A172 (cell line): ENCODE data around the gene CTNNA3. TPM values are rescaled to one million over a fixed set of nuclear protein-coding genes. Genes with fewer than 3 reads are reported as not detected.

Experiments
- DNase-seq: peaks from one replicate; pipeline ENCODE4 v3.0.0-alpha.2; 2015; ENCODE audit warnings: low spot score
- total RNA-seq: library from RNA; depleted of rRNA; stranded (reverse); fragments of >200 nt; shearing (Covaris generic); gene quantifications from 2 replicates; pipeline ENCODE4 v1.2.3, GENCODE V29; 2014

Gene CTNNA3
- total RNA-seq, 1 experiment from 2014 or later = not detected

DNA sequence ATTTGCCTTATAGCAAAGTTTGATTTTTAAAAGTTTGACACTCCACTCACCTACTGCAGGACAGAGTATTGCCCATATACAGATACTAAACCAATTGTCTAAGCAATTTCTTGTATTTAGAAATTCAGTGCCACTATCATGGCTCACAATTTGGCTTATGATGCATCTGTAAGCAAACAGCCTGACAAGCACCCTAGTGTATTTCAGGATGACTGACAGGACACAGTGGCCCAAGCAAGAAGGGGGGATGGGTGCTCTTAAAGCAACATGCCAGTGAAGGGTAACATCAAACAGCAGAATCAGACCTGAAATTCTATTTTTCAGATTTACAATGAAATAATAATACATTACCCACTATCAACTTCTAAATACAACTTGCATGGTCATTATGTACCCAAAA is 30.5 kb downstream of the CTNNA3 start:
- no peak for DNase-seq

GRCh38 chr10:67664942-67665341 is 31.1 kb downstream of the CTNNA3 start:
- no peak for DNase-seq

DNA sequence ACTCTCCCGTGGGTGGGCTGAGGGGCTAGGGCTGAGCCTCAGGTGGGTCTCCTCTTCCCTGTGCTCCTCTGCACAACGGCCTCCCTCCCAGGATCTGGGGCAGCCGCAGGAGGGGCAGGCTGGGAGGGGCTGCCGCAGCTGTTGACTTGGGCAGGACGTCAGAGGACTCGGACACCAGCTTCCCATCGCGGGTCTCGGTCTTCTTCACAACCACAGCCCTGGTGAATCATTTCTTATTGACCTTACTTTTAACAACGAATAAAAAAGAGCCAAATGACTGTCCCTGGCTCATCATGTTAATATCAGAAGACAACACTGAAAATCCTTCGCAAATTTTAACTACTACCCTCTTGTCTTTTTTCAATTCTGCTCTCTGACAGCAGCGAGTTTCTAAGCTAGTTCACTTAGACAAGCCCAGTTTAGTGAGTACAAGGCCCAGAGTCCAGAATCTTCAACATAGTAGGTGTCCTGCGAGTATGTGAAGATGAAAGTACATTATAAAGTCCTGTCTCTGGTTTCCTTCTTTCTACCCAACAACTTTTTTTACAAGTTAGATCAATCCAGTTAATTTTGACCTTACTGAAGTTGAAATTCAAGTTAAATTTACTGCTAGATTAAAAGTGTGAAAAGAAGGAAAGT is 32.4 kb downstream of the CTNNA3 start:
- no peak for DNase-seq

DNA sequence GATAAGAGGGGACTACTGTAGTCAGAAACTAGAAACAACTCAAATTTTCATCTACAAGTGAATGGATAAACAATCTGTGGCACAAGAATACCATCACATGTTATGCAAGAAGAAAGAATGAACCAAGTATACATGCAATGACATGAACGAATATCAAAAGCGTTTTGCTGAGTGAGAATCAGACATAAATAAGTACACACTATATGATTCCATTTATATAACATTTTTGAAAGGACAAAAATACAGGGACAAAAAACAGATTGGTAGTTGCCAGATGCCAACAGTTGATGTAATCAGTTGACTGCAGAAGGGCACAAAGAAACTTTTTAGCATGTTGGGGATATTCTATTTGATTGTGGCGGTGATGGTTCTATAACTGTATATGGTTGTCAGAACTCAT is 33.6 kb downstream of the CTNNA3 start:
- DNase-seq = no peak

GRCh38 chr10:67659497-67659896 is 36.5 kb downstream of the CTNNA3 start:
- no peak for DNase-seq

DNA sequence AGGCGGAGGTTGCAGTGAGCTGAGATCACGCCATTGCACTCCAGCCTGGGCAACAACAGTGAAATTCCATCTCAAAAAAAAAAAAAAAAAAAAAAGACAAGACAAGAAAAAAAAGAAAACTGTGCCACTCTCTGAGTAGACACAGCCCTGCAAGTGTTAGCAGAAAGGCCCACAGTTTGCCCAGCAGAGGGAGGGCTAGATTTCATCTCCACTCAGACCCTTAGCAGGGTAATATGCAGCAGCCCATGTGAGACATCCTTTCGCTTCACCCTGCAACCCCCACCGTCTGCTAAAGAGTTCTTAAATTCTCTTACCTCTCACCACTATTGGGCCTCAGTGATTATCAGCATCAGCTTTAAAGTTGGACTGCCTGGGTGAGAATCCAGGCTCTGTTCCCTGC is 38.2 kb downstream of the CTNNA3 start:
- DNase-seq = no peak

DNA sequence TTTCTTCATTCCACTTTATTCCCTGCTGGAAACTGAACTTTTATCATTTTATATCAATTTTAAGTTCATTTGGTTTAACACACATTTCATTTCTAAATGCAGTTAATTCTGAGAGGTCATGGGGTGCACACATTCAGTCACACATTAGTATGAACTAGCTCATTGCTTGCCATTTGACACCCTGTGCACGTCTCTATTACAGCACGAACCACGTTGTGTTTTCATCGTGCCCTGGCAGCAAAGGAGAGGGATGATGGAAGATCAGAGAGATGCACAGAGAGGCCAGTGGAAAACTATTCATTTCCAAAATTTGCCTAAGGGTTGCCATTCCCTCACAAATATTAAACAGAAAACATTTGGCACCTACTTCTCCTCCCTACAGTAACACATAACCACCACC is 45.4 kb downstream of the CTNNA3 start:
- no peak for DNase-seq

DNA sequence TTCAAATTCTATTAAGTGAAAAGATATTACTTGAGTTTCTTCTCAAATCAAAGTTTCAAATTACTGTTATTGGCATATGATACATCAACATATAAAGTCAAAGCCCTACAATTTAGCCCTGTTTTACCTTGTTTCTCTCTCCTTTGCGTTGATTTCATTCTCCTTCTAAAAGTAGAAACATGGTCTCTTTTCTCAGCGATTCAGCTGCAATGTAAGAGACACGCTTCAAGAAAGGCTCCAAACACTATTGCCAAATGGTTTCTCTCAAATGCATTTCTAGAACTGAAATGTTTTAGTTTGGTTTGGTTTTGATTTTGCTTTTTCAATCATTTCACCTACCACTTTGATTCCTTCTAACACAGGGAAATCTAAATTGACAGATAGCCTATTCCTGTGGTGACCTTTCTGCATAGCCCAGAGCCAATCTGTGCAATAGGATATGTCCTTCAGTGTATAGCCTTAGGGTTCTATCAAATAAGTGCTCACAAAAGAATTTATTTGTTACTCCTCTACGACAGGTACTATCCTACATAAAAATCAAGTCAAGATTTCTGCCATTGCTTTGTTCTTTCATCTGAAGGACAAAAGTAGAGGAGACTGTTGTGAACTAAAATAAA is 47.3 kb downstream of the CTNNA3 start:
- no peak for DNase-seq

DNA sequence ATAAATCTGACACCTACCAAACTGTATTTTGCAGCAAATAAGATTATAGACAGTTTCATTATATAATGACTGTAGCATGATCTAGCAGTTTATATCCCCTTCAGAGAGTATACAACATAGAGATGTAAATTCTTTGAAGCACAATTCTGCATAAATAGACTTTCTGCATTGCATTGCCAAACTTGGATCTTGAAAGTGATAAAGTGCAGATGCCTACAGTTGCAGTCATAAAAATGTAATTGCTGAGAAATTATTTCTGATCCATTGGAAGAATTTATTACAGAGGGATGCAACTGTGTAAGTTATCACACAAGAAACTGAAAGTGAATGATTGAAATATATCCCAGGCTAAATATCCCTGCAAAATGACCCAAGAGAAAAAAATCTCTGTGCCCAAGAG is 65.1 kb downstream of the CTNNA3 start:
- no peak for DNase-seq

- DNase-seq = peak; percentile 27
These were observed 66.5 kb downstream of the CTNNA3 start for GRCh38 chr10:67629461-67629971.

DNA sequence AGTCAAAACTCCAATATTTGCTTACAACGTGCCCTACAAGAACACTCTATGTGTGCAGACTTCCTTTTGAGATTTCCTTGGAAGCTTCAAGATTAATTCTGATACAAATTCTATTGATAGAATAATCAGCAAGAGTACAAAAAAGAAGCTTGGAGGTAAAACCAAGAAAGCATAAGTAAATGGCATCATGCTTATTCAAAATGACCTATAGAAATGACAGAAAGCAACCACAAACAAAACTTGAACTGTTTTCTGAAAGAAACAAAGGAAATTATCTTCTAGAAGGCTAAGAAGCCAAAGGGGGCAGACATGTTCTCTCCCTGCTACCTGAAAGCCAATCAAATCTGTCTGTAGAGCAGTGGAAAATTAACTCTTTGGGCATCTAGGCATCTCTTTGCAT is 73.0 kb downstream of the CTNNA3 start:
- DNase-seq = no peak

DNA sequence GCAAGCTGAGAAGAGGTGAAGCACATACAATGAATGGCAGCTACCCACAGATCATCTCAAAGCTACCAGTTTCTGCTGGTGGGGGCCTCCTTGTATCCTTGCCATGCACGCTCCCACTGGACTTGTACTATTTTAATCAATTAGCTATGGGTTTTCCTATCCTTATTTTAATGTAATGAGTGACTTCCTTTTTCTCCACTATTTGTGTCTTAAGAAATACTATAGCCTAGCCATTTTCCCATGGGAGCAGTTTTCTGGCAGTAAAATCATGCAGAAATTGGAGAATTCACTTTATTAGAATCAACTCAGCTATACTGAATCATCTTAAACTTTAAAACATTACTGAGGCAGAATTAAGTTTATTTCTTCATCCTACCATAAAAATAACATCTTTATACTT is 73.5 kb downstream of the CTNNA3 start:
- no peak for DNase-seq

DNA sequence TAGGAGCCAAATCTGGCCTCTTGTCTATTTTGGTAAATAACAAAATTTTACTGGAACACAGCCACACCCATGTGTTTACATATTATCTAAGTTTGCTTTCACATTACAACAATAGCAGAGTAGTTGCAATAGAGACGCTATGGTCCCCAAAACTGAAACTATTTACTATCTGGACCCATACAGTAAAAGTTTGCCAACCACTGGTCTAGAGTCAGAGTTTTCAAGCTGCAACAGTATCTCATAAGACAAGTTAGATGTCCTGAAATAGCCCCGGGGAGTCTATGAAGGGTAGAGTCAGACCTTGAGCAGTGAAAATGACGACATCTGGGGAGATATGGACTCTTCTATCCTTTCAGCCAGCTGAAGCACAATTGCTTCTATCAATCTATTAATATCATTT is 74.2 kb downstream of the CTNNA3 start:
- no peak for DNase-seq

GRCh38 chr10:67618116-67618515 is 77.9 kb downstream of the CTNNA3 start:
- no peak for DNase-seq

- DNase-seq = peak; percentile 82
These were observed 83.1 kb downstream of the CTNNA3 start for GRCh38 chr10:67612577-67613537.

- DNase-seq = no peak
These were observed 83.8 kb downstream of the CTNNA3 start for GRCh38 chr10:67612176-67612575.

DNA sequence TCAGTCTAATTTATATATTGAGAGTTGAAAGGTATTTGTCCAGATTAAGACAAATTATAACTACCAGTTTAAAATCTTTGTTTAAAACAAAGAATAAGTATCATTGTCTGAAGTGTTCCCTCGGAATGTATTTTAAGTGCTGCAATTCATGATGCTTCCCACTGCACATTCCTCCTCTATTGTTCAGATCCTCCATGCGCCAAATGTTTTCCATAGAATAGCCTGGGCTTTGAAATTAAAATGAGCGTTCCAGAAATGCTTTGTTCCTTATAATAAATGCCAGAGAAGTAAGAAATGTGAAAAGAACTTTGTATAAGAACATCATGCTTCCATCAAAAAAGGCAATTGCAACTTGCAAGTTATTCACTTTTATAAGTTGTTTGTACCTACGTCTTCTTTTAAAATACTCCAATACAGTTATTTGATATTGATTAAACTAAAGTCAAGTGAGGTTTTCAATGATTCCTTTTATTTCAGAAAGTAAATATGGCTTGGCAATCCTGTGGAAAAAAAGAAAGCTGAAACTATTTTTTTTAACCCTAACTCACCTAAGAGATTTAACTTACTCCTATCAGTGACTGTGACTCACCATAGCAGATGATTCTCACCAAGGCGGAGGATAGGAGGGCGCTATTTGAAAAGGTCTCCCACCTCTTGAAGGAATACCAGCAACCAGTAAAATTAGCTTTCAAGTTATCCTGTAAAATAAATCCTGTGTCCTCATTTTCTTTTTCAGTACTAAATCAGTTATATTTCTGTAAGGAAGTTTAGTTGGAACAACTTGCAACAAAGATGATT is 85.8 kb downstream of the CTNNA3 start:
- no peak for DNase-seq

DNA sequence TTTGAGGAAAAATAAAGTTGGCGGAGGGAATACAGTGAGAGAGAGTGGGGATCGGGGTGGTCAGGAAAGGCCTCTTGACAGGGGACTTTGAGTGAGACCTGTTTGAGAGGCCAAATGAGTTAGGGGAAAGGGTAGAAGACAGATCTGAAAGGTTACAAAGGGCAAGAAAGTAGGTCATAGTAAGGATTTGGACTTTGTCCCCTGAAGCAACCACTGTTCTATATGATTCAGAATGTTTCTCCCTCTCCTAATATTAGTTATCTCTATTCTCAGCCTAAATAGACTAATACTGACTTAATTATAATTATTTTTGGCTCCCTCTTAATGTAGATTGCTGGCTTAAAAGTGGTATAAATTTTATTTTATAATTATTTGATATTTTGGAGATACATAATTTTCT is 88.0 kb downstream of the CTNNA3 start:
- DNase-seq = no peak

DNA sequence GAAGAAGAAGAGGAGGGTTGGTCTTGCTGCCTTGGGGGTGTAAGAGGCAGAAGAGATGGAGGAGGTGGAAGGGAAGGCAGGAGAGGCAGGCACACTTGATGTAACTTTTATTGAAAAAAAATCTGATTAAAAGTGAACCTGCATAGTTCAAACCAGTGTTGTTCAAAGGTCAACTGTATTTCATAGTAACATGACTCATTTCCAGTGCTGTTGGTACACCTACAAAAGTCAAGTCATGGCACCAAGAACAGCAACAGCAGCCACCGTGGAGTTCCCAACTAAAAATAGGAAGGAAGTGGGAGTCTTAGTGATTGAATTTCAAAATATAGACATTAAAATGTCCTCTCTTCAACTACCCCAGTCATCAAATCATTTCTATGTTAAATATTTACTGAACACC is 88.5 kb downstream of the CTNNA3 start:
- no peak for DNase-seq

DNA sequence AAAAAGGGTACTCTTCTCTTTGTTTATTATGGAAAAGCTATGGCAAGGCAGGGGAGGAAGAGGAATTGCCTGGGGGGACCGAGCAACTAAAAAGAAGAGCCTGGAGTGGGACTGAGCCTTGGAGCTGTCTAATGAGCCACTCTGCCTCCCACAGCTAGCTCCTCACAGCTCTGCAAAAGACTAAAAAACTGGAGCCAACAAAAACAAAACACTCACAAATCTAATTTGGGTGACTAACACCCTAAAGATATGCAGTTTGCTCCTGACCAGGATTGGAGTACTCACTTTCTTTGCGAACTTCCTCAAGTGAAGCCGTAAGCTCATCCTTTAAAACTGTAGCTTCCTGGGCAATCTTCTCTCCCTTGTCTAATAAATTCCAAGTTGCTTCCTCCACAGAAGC is 89.4 kb downstream of the CTNNA3 start:
- DNase-seq = peak; percentile 92

DNA sequence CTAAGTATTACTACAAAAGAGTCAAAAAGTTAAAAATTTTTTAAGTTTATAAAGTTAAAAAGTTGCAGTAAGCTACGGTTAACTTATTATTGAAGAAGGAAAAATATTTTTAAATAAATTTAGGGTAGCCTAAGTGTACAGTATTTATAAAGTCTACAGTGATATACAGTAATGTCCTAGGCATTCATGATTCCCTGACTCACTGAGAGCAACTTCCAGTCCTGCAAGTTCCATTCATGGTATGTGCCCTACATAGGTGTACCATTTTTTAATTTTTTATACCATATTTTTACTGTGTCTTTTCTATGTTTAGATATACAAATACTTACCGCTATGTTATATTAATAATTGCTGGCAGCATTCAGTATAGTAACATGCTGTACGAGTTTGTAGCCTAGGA is 92.3 kb downstream of the CTNNA3 start:
- no peak for DNase-seq

GRCh38 chr10:67603086-67603485 is 92.9 kb downstream of the CTNNA3 start:
- DNase-seq = no peak
